HepG2 (cell line): ENCODE results near the gene DPEP1. TPM values are rescaled to one million over a fixed set of nuclear protein-coding genes. Genes with fewer than 3 reads are reported as not detected.

Experiments used
- ATAC-seq: fragments of 200-7000 bp; cut with Tn5 transposase; 3 replicates; pipeline ENCODE4 v1.9.1; 2020; ENCODE audit warnings: mild to moderate bottlenecking, moderate library complexity
- BruUV-seq: library from RNA; stranded (reverse); fragments of 400-500 nt; replicated peaks from 2 replicates; lab custom pipeline; 2021; lab: Mats Ljungman, UMichigan
- CTCF ChIA-PET: fragments of 300-600 bp; formaldehyde crosslinking; extraction: SDS; loops from one replicate; lab custom pipeline; 2021; ENCODE audit warnings: low total read pairs, inconsistent platforms, low intra/inter-chr PET ratio; lab: Yijun Ruan, JAX
- POLR2A ChIA-PET: fragments of 350-600 bp; sonication (Branson Sonifier 250); formaldehyde crosslinking; loops from one replicate; lab custom pipeline; 2020; ENCODE audit warnings: antibody characterized with exemption, inconsistent platforms; lab: Yijun Ruan, JAX
- DNase-seq: peaks from one replicate; pipeline ENCODE4 v3.0.0-alpha.2; 2015; ENCODE audit warnings: low spot score
- FAIRE-seq: peaks from 3 replicates; lab custom pipeline; 2011; peaks lifted over from hg19 to GRCh38; lab: Jason Lieb, UNC
- H2AFZ ChIP-seq: one replicate; pipeline ENCODE4 v1.6.1; 2011; ENCODE audit warnings: low read length, inconsistent platforms
- H3K27ac ChIP-seq: fragments of 300-600 bp; 3 replicates; pipeline ENCODE4 v1.8.0; 2011; ENCODE audit warnings: mixed run types, mild to moderate bottlenecking, mixed read lengths, low read length, inconsistent platforms; ENCODE audit not compliant: insufficient read depth; ENCODE audit errors: extremely low read length
- H3K27me3 ChIP-seq, 2 experiments: fragments of 200-600 bp in 1 of 2; 2 replicates in 1 of 2; 3 replicates in 1 of 2; pipeline versions ENCODE4 v1.6.0 to v1.8.0; 2011; ENCODE audit warnings: low read length in 2 of 2, mild to moderate bottlenecking in 2 of 2, moderate library complexity in 2 of 2, inconsistent platforms in 1 of 2; ENCODE audit not compliant: insufficient read depth in 2 of 2, control insufficient read depth in 1 of 2
- H3K36me3 ChIP-seq, 2 experiments: fragments of 200-600 bp in 1 of 2; replicated peaks in 1 of 2; 2 replicates in 1 of 2; 3 replicates in 1 of 2; pipeline versions ENCODE4 v1.5.1 to v1.8.0; 2011; ENCODE audit warnings: low read length in 2 of 2, inconsistent platforms in 1 of 2; ENCODE audit not compliant: insufficient read depth in 2 of 2, control insufficient read depth in 1 of 2
- H3K4me1 ChIP-seq: 2 replicates; pipeline ENCODE4 v1.5.1; 2012; ENCODE audit warnings: low read length, inconsistent platforms; ENCODE audit not compliant: insufficient read depth
- H3K4me2 ChIP-seq: 2 replicates; pipeline ENCODE4 v1.6.0; 2011; ENCODE audit warnings: low read depth, low read length, inconsistent platforms
- H3K4me3 ChIP-seq, 3 experiments: fragments of 200-600 bp in 1 of 3; sonication (generic), shearing (Covaris generic) in 1 of 3; replicated peaks in 1 of 3; 2 replicates each; pipeline ENCODE4 v1.5.1; 2011 to 2016; ENCODE audit warnings: low read length in 3 of 3, inconsistent platforms in 2 of 3, low read depth in 2 of 3, mild to moderate bottlenecking in 2 of 3, control low read depth in 1 of 3, mixed read lengths in 1 of 3; ENCODE audit not compliant: insufficient read depth in 1 of 3
- H3K79me2 ChIP-seq: one replicate; pipeline ENCODE4 v1.6.1; 2011; ENCODE audit warnings: low read length, inconsistent platforms; ENCODE audit not compliant: insufficient read depth
- H3K9ac ChIP-seq: 2 replicates; pipeline ENCODE4 v1.6.0; 2011; ENCODE audit warnings: mild to moderate bottlenecking, low read depth, low read length, inconsistent platforms; ENCODE audit not compliant: insufficient read depth
- H3K9me3 ChIP-seq: 2 replicates; pipeline ENCODE4 v1.5.1; 2012; ENCODE audit warnings: mild to moderate bottlenecking, low read length
- H4K20me1 ChIP-seq: 2 replicates; pipeline ENCODE4 v1.6.0; 2011; ENCODE audit warnings: inconsistent platforms, mild to moderate bottlenecking, low read length, moderate library complexity; ENCODE audit not compliant: insufficient read depth
- IRF2 ChIP-seq: IDR thresholded peaks from 2 replicates; pipeline ENCODE4 v1.6.1; 2018; ENCODE audit warnings: missing genetic modification reagents, missing compliant biosample characterization
- JARID2 ChIP-seq: sonication (generic); formaldehyde crosslinking; IDR thresholded peaks from 2 replicates; pipeline ENCODE4 v1.8.1; 2023; ENCODE audit warnings: missing genetic modification reagents, inconsistent platforms; ENCODE audit not compliant: insufficient replicate concordance
- KLF15 ChIP-seq: sonication (generic); formaldehyde crosslinking; IDR thresholded peaks from 2 replicates; pipeline ENCODE4 v1.8.1; 2023; ENCODE audit warnings: borderline replicate concordance, mild to moderate bottlenecking, inconsistent platforms, missing genetic modification reagents, mixed read lengths
- KLF9 ChIP-seq: IDR thresholded peaks from 2 replicates; pipeline ENCODE4 v1.6.1; 2016; ENCODE audit warnings: low read depth
- SMAD3 ChIP-seq: sonication (generic); formaldehyde crosslinking; IDR thresholded peaks from 2 replicates; pipeline ENCODE4 v1.4.0; 2020; ENCODE audit warnings: missing genetic modification reagents
- SP1 ChIP-seq, 2 experiments: fragments of 450-650 bp in 1 of 2; sonication (generic) in 1 of 2; formaldehyde crosslinking in 1 of 2; IDR thresholded peaks; 2 replicates each; pipeline versions ENCODE4 v1.4.0 to v1.6.1; 2016 to 2020; ENCODE audit warnings: missing genetic modification reagents in 1 of 2
- STAG1 ChIP-seq: sonication (generic); formaldehyde crosslinking; IDR thresholded peaks from 2 replicates; pipeline ENCODE4 v1.4.0; 2020; ENCODE audit warnings: missing genetic modification reagents
- XRCC5 ChIP-seq: fragments of 200-400 bp; formaldehyde crosslinking; optimal IDR thresholded peaks from 2 replicates; pipeline ENCODE3; 2017; ENCODE audit warnings: mild to moderate bottlenecking, low read length
- ZFP90 ChIP-seq: sonication (generic); formaldehyde crosslinking; IDR thresholded peaks from 2 replicates; pipeline ENCODE4 v1.8.0; 2022; ENCODE audit warnings: missing genetic modification reagents, mild to moderate bottlenecking, inconsistent platforms, borderline replicate concordance
- ZFP91 ChIP-seq: sonication (generic); formaldehyde crosslinking; IDR thresholded peaks from 2 replicates; pipeline ENCODE4 v1.9.0; 2022; ENCODE audit warnings: missing genetic modification reagents, mild to moderate bottlenecking, borderline replicate concordance
- ZNF33B ChIP-seq: sonication (generic); formaldehyde crosslinking; IDR thresholded peaks from 2 replicates; pipeline ENCODE4 v1.5.1; 2020; ENCODE audit warnings: mild to moderate bottlenecking, missing genetic modification reagents
- ZNF644 ChIP-seq: IDR thresholded peaks from 2 replicates; pipeline ENCODE4 v1.6.1; 2016; ENCODE audit warnings: low read depth
- ZNF773 ChIP-seq: sonication (generic); formaldehyde crosslinking; IDR thresholded peaks from 2 replicates; pipeline ENCODE4 v1.4.0; 2020; ENCODE audit warnings: missing genetic modification reagents, borderline replicate concordance
- ZSCAN21 ChIP-seq: sonication (generic); formaldehyde crosslinking; IDR thresholded peaks from 2 replicates; pipeline ENCODE4 v1.8.0; 2022; ENCODE audit warnings: mild to moderate bottlenecking, missing genetic modification reagents, moderate library complexity, borderline replicate concordance
- WGBS: methylation state at CpG from one replicate; pipeline ENCODE4 v1.1.6; 2017; ENCODE audit warnings: low lambda C conversion rate; 5-methylcytosine and 5-hydroxymethylcytosine counted together
- in situ Hi-C: cut with HindIII; loops from 2 replicates; pipeline ENCODE4 v1.10.0; 2017; ENCODE audit warnings: low pct_unique_long_range_greater_than_20kb; ENCODE audit not compliant: extremely low pct_ligation_motif_present
- intact Hi-C: fragments of 100-400 bp; cut with micrococcal nuclease; formaldehyde crosslinking; loops from one replicate; pipeline ENCODE4 v1.10.0; 2022; ENCODE audit not compliant: unreplicated experiment
- polyA plus RNA-seq, 8 experiments: library from polyadenylated mRNA; depleted of rRNA in 3 of 8; stranded (reverse) in 7 of 8; unstranded in 1 of 8; fragments of >200 nt; fragmentation: Illumina TruSeq in 4 of 8; extraction: Trizol in 4 of 8; gene quantifications; 2 replicates each; pipeline versions ENCODE4 v1.2.1 to v1.2.3, GENCODE V29; 2011 to 2016; ENCODE audit warnings: low read depth in 4 of 8, missing spikeins in 1 of 8, mixed read lengths in 1 of 8; ENCODE audit not compliant: insufficient read depth in 1 of 8
- total RNA-seq, 5 experiments: library from RNA; depleted of rRNA; stranded (reverse); fragments of >200 nt; fragmentation: Illumina TruSeq; extraction: Trizol; gene quantifications; 2 replicates each; pipeline ENCODE4 v1.2.3, GENCODE V29; 2016; ENCODE audit warnings: low read depth in 1 of 5
- TF ChIP-seq, protein P1 (sequence below): sonication (generic); formaldehyde crosslinking; IDR thresholded peaks from 2 replicates; pipeline ENCODE4 v1.4.0; 2020; ENCODE audit warnings: missing genetic modification reagents
- TF ChIP-seq, protein P2 (sequence below): IDR thresholded peaks from 2 replicates; pipeline ENCODE4 v1.6.1; 2012; ENCODE audit warnings: inconsistent platforms

Gene DPEP1
- total and polyA plus RNA-seq, 2 of the 13 experiments (the other 11 are each of a cell fraction or from before 2014, with no cell fraction given): 37.6 to 52.2 TPM

GRCh38 chr16:89599451-89599858, 14.0 kb upstream of the DPEP1 start (continued):
- peak; percentile 55 for TF ChIP-seq JARID2 (CRISPR knock-in tag)
- peak; percentile 41; the same call in 1 of the 2 replicates for TF ChIP-seq IRF2
- TF ChIP-seq SMAD3 (CRISPR knock-in tag): no peak
- no peak for TF ChIP-seq ZNF644 (CRISPR knock-in tag)
- peak; percentile 83 for TF ChIP-seq STAG1 (CRISPR knock-in tag)
- no peak for TF ChIP-seq SP1 (IDR thresholded peaks at IDR 0.05)
- peak; percentile 42; the same call in 1 of the 2 replicates for TF ChIP-seq SP1 (CRISPR knock-in tag; IDR thresholded peaks at IDR 0.05)
- TF ChIP-seq, protein P1, sequence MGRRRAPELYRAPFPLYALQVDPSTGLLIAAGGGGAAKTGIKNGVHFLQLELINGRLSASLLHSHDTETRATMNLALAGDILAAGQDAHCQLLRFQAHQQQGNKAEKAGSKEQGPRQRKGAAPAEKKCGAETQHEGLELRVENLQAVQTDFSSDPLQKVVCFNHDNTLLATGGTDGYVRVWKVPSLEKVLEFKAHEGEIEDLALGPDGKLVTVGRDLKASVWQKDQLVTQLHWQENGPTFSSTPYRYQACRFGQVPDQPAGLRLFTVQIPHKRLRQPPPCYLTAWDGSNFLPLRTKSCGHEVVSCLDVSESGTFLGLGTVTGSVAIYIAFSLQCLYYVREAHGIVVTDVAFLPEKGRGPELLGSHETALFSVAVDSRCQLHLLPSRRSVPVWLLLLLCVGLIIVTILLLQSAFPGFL (CRISPR knock-in tag): no peak
- TF ChIP-seq ZFP90 (CRISPR knock-in tag): no peak
- peak; percentile 48; the same call in 1 of the 2 replicates for TF ChIP-seq ZSCAN21 (CRISPR knock-in tag)
- no peak for TF ChIP-seq KLF9

DNA sequence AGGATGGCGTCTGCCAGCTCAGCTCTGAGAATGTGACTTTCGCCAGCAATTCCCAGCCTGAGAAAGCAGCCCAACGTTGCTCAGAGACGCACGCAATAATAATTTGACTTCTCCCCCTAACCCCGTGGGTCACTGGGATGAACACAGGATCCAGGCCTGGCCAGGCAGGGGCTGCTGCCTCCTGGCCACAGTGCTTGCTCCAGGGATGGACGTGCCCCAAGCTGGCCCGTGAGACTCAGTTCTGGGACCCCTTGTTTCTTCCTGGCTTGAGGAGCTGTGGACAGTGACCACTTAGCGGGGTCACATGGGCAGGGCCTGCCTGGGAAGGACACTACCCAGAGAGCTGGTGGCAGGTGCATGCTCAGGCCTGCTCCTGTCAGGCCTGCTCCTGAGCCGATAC, 13.5 kb upstream of the DPEP1 start:
- CTCF ChIA-PET: interaction anchor here (1.4 kb wide), 1 partner anchor 41 kb away, joined by 16 read pairs; no protein-coding TSS in a partner anchor
- Histone ChIP-seq H3K27ac (no peak overlapping the region), H3K4me1 (peaks cover 21% of the 10 kb centered on the region; the same call in 1 of the 2 replicates), H3K9ac (no peak overlapping the region), H2AFZ (no peak overlapping the region), H3K79me2 (no peaks in the 10 kb centered on the region), H4K20me1 (no peaks in the 10 kb centered on the region), H3K9me3 (no peaks in the 10 kb centered on the region), H3K27me3 (peaks cover 13 to 30% of the 10 kb centered on the region in 2 experiments; a peak in 4 of 5 replicates), H3K36me3 (no peaks in the 10 kb centered on the region), H3K4me3 (no peak overlapping the region), H3K4me2 (no peak overlapping the region)
- FAIRE-seq (no peak), ATAC-seq (no peak), DNase-seq (no peak)
- WGBS: 73% methylated on average over 8 of the region's 10 CpGs
- POLR2A ChIA-PET: interaction anchor here (1.4 kb wide), 1 partner anchor 18 kb away, joined by 6 read pairs; no protein-coding TSS in a partner anchor
- in situ Hi-C loops (loop anchor here (5.0 kb wide), 1 partner anchor 42 kb away; no protein-coding TSS in a partner anchor), intact Hi-C loops (loop anchor here (1.0 kb wide), 1 partner anchor 41 kb away; no protein-coding TSS in a partner anchor)
- no TSS peak for BruUV-seq
- no peak for TF ChIP-seq KLF15 (CRISPR knock-in tag)
- no peak for TF ChIP-seq XRCC5
- no peak for TF ChIP-seq ZNF33B (CRISPR knock-in tag)
- TF ChIP-seq, protein P2, sequence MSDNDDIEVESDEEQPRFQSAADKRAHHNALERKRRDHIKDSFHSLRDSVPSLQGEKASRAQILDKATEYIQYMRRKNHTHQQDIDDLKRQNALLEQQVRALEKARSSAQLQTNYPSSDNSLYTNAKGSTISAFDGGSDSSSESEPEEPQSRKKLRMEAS: no peak
- no peak for TF ChIP-seq ZFP91 (CRISPR knock-in tag)
- no peak for TF ChIP-seq ZNF773 (CRISPR knock-in tag)
